Daoy (cell line): ENCODE measurements around the gene EEFSEC. TPM values are rescaled to one million over a fixed set of nuclear protein-coding genes. Genes with fewer than 3 reads are reported as not detected.
"Not testable (repeated sequence)": the region's sequence is repeated elsewhere in the genome, so short reads cannot be mapped to it uniquely, and the experiment has no call there.

Source experiments
- DNase-seq: peaks from one replicate; pipeline ENCODE4 v3.0.0-alpha.2; 2015; ENCODE audit warnings: low read depth
- total RNA-seq: library from RNA; depleted of rRNA; stranded (reverse); fragments of >200 nt; shearing (Covaris generic); gene quantifications from 2 replicates; pipeline ENCODE4 v1.2.3, GENCODE V29; 2014

EEFSEC gene
- total RNA-seq, 1 experiment from 2014 or later: 4.4 TPM

DNA sequence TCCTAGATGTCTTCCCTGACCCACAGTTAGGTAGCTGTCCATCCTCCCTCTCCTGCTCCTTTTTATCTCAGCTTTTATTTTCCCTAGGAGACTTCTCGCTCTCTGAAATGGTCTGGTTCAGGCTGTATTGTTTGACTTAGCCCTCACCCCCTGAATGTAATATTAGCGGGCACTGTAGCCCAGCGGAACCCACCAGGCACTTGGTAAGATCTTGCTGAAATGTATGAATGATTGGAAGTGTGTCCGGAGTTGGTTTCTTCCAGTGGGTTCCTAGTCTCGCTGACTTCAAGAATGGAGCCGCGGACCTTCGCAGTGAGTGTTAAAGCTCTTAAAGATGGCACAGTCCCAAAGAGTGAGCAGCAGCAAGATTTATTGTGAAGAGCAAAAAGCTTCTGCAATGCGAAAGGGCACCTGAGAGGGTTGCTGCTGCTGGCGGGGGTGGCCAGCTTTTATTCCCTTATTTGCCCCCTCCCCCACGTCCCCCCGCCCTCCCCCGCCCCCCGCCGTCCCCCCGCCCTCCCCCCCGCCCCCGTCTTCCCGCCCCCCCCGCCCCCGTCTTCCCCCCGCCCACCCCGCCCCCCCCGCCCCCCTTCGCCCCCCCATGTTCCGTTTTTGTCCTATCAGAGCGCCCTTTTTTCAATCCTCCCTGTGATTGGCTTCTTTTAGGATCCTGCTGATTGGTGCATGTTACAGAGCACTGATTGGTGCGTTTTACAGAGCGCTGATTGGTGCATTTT lies 694 bp upstream of the EEFSEC start:
- DNase-seq: no peak

DNA sequence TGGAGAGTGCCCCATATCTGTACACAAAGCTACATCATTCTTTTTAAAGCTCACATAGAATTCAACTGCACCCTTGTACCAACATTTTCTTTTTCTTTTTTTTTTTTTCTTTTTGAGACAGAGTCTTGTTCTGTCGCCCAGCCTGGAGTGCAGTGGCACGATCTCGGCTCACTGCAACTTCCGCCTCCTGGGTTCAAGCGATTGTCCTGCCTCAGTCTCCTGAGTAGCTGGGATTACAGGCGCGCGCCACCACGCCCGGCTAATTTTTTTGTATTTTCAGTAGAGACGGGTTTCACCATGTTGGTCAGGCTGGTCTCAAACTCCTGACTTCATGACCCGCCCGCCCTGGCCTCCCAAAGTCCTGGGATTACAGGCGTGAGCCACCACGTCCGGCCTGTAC lies 1.1 kb downstream of the EEFSEC start:
- not testable (repeated sequence) for DNase-seq

DNA sequence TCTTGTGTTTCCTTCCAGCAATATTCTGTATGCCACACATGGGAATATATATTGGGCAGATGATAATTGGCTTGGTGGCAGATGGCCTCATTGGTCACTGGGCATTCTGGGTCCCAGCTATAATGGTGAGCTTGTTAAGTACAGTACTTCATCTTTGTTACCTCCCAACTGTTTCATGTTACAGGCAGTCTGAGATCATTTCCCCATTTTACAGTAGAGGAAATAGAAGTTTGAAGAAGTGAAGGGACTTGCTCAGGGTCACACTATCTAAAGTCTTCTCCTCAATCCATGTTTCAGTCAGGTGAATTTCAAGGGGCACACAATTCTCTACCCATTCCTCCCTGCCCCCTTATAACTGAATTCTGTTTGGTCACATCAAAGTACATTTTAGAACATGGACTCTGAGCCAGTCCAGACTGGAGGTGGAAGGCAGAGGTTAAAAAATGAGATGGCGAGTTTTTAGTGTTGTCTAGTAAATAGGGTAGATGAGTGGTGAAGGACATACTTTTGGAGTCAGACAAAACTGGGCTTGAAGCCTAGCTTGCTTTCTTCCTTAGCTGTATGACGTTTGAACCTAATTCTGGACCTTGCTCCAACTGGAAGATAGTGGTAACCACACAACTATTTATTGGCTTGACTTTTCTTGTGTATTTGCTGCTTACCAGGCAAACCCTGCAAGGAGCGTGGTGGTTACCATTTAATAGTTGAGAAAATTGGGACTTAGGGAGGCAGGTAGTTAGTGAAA lies 2.5 kb downstream of the EEFSEC start:
- no peak for DNase-seq

DNA sequence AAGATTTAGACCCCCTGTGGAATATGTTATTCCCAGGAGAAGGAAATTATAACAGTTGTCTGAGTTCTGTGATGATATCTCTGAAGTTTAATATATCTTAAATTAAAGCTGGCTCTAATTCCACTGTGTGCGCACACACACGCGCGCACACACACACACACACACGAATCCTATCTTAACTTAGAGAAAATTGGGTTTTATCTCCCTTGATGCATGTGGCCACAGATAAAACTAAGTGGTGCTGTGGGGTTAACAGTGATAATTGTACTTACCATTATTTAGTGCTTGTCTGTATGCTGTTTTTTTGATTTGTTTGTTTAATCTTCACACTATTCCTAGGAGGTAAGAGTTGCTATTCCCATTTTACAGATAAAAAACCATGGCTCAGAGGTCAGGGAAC lies 7.4 kb downstream of the EEFSEC start:
- no peak for DNase-seq

DNA sequence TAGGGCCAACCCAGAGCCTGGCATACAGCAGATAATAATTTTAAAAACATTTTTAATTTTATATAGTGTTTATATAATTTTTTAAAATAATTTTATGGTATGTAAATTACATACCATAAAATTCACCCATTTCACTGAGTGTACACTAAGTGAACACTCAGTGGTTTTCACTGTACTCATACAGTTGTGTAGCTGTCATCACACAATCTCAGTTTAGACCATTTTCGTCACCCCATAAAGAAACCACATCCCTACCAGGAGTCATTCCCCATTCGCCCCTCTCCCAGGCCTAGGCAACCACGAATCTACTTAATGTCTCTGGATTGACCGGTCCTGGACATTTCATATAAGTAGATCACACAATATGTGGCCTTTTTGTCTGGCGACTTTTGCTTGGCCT lies 10.2 kb downstream of the EEFSEC start:
- DNase-seq: no peak

DNA sequence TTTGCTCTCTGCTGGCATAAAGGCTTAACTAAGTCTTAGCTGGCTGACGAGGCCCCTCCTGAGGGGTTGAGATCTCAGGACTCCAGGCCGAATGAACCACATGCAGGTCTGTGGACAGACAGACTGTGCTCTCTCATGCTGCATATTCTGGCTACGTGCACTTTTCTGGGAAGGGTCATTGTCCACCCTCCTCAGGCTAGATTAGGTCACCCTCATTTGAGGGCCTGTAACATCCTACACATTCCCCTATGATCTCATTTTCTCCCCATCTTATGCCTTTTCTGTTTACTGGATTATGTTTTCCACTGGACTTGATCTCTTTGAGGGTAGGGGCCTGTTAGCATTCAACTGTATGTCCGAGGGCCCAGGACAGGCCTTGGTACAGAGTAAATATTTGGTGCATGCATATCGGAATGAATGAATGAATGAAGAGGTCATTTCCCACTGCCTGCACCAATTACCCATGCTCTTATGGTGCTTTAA lies 13.7 kb downstream of the EEFSEC start:
- DNase-seq: no peak

DNA sequence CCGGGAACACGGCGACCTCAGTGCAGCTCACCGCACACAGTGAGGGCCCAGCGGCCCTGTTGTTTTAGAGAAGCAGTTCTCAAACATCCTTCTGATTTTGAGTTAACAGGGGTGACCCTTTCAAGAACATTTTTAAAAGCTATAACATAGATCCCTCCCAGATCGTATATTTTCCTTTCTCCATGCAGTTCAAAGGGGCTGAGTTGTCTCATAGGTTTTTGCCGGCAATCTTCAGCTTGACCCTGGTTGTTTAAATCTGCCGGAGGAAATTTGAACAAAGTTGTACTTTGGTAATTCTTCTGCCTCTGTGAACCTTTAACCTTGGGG lies 14.3 kb downstream of the EEFSEC start:
- no peak for DNase-seq

DNA sequence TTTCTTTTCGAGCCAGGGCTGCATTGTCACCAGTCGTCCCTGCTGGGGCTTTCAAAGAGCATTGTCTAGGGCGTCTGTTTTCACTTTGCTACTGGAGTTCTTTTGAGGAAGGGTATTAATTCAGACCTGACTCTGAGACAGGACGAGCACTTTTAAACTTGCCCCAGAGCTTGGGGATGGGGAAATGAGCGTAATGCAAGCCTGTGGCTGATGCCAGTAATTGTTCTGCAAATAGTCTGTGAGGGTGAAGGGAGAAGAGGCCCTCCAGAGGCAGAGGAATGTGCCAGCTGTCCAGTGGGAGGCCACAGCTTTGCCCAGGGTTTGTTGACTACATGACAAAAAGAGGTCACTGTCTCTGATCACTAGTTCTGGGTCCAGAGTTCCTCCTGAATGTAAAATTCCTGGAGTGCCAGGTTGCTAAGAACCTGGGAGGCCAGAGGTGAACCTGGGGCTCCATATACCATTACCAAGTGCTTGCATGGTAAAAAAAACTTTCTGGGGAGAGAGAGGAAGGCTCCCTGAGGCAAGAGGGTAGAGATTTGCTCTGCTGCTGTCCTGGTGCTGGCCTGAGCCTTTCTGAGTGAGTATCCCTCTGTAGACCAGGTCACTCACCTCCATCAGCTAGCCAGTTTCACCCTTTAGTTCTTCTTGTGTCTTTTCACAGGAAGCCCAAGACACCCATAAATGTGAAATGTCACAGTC lies 14.8 kb downstream of the EEFSEC start:
- no peak for DNase-seq

DNA sequence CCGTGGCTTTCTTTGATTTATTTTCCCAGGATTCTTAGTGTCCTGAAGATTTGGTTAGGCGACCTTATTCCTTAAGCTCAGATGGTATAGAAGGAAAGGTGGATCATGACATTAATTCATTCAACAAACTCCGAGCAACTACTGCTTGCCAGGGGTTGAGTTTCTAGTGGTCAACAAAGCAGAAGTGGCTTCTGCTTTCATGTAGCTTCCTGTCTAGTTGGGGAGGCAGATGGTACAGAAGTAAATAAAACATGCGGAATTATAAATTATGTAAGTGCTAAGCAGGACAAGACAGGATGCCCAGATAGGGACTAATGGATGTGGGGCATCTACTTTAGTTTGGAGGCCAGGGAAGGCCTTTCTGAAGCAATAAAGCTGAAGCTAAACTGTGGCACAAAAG lies 15.6 kb downstream of the EEFSEC start:
- DNase-seq: no peak

DNA sequence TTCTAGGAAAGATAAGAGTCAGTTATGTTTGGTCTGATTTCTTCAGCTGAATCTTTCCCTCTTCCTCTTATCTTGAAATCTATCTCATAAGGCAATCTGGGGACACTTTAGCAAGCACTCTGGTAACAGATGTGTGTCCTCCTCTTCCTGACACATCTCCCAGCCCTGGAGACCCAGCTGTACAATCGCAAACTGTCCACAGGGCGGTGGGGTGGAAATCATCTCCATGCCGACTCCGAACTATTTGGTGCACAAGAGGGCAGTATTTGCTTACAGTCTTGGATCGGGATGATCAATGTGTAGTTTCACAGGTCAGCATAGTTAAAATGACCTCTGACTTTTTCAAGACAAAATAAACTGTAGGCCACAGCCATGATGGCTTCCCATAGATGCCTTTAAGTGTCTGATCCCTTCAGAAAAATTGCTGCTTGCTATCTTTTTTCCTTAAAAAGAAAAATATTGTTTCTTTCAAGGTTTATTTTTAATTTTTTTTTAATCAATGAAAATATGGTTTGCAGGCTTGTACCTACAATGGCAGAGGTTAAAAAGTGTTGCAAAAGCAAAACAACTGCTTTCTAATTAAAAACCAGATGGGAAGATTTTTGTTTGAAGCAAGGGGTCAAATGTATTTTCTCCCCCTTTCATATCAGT lies 17.7 kb downstream of the EEFSEC start:
- peak; percentile 64 for DNase-seq

DNA sequence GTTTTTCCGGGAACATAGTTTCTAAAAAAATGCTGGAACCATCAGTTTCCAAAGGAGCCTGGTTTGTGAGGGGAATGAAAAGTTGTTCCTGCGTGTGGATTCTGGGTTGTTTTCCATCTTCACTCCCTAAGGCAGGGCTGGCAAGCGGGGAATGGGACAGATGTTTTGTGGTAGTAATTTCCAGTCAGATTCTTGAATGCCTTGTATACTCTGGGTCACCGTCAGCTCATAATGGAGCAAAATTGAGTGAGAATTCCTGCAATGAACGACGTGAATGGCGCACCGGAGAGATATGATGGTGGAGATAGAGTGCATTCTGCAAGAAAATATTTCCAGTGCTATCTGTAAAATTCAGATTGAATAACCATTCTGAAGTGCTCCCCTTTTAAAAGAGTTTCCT lies 19.9 kb downstream of the EEFSEC start:
- DNase-seq: no peak

DNA sequence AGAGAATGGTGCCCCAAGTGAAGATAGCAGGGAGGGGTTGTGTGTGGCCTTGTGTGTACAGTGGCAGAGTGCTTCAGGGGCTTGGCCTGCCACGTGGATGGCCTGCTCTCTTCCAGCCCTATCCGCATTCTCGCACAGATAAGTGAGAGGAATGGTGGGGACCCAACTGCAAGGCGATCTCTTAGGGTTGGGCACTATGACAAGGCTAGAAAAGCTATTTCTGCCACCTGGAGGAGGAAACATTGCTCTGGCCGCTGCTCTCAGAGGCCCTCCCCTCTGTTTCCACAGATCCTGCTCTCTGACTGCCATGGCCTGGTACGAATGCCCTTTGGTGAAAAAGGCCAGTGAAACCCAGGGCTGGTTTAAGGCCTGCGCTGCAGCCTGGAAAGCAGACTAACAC lies 20.6 kb downstream of the EEFSEC start:
- DNase-seq: no peak

DNA sequence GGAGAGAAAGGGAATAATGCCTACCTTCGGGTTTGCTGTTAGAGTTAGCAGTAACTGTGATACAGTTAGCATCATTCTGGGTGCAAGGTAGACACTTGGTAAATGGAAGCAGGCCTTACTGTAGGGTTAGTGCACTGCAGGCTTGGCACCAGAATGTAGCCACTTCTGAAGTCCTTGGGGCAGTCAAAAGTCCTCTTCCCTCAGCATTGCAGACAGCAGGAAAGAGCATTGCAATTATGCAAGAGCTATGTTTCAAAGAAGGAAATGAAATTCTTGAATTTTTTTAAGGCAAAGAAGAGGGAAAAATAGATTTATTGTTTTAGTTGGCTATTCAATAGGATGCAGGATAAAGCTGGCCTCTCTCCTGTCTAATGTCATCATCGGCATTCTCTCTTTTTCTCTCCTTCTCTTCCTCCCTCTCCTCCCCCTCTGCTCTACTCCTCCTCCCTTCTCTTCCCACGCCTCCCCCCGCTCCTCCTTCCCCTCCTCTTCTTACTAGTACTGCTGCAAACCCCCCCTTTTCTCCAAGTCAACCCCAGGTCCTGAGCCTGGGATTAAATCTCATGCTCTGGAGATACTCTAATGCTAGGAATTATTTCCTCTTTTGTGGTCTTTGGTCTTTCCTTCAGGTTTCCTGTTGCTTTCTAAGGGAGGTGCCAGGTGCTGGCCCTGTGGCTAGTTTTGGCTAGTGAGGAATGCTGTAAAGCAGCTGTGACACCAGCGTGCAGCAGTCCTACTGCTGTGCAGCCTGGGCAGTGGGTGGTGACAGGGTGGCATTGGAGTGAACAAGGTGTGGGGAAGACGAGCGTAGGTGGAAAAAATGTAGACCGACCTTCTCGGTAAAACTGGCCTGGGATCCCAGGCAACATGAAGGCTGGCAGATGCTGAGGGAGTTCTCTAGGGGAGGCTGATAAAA lies 21.7 kb downstream of the EEFSEC start:
- no peak for DNase-seq

DNA sequence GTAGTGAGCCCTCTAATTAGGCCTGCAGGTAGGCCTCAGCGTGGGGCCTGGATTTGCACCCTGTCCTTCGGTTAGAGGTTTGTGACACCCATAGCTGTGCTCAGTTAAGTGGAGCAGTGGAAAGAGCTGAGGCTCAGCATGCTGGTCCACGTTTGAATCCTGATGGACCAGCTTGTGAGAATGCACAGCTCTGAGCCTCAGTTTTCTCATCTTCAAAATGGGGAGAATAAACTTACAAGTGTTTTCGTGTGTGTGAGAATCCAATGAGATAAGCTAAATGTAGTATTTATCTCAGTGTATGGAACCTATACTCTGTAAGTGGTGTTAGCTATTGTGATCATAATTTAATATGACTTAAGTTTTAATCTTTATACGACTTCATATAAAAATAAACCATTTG lies 22.5 kb downstream of the EEFSEC start:
- DNase-seq: no peak

DNA sequence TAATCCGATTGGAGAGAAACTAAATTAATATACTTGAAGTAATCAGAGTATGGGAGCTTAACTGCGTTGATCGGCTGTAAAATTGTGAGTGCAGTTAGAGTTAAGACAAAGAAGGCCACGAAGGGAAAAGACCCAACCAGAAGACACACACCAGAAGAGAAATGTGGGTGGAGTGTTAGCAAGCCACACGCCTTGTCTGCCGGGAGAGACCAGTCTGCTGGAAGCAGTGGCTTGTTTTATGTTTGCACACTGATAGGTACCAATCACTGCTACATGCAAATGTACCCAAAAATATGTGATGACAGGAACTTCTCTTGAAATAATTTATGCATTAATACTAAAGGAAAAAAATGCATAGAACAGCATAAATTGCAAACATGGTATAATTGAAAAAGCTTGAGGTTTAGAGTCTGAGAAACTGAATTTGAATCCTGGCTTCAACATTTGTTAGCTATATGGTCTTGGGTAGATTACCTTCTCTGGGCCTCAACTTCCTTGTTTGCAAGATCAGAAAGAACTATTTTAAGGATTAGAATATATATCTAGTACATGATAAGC lies 23.1 kb downstream of the EEFSEC start:
- no peak for DNase-seq

DNA sequence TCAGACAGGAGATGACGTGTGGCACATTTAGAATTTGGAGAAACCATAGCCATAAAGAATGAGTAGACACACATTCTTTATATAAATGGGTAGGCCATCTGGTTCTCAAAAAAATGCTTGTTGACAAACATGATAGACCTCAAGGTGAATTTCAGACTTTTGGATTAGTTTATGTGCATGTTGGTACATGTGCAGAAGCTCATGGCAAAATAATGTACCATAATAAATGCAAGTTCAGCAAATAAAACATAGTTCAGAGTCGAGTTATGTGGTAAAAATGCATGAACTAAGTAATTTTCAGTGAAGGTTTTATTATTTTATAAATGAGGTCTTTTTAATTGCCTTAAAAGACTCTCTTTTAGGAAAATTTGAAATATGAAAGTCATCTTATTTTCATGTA lies 24.6 kb downstream of the EEFSEC start:
- DNase-seq: no peak

DNA sequence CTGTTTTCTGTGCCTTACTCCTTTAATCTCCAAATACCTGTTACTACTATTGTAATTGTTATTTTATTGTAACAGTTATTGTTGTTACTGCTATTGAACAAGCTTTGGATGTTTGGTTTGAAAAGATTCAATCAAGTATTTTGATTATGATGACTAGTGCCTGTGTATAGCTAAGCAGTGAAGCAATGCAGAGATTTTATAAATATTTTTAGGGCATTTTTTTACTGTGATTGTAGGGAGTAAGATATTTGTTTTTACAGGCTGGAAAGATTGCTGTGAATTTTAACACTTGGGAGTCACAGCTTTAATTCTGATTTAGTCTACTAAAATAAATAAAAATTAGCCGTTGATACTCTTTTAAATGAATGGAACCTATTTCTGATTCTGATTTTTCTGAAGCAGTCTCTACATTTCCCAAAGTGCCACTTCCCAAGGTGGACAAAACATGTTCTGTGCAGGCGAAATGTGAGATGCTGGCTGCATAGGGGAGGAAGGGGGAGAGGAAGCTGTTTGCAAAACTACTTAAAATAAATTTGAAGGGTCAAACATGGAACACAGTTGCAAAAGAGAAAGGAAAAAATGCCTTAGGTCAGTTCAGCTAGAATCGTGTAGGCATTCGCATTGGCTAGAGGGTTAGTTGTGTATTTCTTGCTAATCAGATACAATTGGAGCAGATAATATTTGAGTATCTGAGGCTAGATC lies 25.7 kb downstream of the EEFSEC start:
- DNase-seq: no peak

DNA sequence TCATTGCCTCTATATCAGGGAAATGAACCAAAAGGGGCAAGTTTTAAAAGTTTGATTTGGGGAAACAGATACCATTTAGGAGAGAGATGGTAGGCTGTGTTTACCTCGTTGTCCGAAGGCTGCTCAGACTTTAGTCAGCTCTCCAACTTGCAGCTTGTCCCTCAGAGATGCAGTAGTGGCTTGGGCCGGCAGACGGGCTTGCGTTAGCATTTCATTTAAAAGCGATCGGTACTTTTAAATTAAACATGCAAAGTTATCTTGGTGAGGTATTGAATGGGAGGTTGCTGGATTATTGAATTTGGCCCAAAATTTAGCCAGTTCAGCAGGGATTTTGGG lies 26.2 kb downstream of the EEFSEC start:
- no peak for DNase-seq

DNA sequence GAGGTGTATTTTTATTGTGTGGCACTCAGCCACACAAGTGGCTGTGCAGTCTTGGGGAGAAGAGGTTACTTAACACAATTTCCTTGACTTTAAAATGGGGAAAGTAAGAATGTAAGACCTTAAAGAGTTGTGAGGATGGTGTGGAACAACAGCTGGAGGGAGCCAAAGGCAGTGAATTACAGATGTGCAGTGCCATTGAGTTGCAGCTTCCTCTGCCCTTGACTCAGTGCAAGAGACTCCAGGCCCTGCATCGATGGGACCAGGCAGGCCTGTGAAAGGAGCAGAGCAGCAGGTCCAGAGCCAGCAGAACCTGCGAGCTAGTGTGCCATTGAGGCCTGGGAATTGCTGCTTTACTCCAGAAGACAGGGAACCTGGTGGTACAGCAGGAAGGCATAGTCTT lies 27.2 kb downstream of the EEFSEC start:
- no peak for DNase-seq

DNA sequence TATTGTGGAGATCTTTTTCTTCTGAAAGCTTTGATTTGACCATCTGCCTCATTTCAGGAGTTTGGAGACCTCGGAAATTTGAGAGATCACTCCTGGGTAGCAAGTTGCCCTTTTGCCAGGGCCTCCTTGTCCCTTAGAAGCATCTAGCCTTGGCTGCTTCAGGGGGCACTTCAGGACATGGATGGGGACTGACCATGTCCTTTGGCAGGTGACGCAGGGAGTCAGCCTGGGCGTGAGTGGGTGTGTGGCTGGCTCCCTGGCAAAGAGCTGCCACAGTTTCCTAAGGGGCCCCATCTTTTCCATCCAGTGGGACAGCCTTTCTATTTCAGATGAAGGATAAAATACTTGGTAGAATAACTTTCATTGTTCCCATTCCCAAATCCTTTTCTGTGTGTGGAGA lies 27.6 kb downstream of the EEFSEC start:
- no peak for DNase-seq

DNA sequence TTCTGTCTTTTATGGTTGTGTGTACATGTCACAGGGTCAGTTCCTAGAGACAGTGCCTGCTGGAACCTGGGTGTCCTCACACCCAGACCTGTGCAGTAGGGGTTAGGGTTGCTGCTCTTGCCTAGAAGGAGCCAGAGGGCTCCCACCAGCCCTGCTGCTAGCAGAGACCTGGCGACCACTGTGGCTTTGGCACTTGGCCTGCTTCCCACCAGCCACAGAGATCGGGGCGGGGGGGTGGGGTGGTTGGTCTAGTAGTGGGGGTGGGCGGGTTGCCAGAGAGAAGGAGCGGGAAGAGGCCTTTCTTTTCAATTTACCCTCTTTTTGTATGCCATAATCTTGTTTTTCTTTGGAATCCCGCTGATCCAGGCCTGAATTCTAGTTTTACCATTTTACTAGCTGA lies 29.4 kb downstream of the EEFSEC start:
- no peak for DNase-seq
